CD4-positive, alpha-beta T cell treated with Interferon alpha-2 for 1 hour (primary cell): ENCODE data around the gene TNNC2.
"Not testable (repeated sequence)": the region's sequence is repeated elsewhere in the genome, so short reads cannot be mapped to it uniquely, and the experiment has no call there.

Source experiments
- DNase-seq, 2 donors: peaks; one replicate each; pipeline ENCODE4 v3.0.0-alpha.2; 2020 to 2022

TNNC2 gene

GRCh38 chr20:45848421-45848820 lies 21.3 kb upstream of the TNNC2 start:
- no peak for DNase-seq

- DNase-seq = no peak
These were observed 18.3 kb upstream of the TNNC2 start for GRCh38 chr20:45845452-45845851.

GRCh38 chr20:45843506-45843905 lies 16.4 kb upstream of the TNNC2 start:
- DNase-seq = no peak

GRCh38 chr20:45842169-45842812 lies 15.2 kb upstream of the TNNC2 start:
- peak in 1 of 2 donors; percentile 10 for DNase-seq

- DNase-seq = no peak
These were observed 14.5 kb upstream of the TNNC2 start for GRCh38 chr20:45841407-45842129.

GRCh38 chr20:45840700-45841198 lies 13.6 kb upstream of the TNNC2 start:
- DNase-seq = no peak

- no peak for DNase-seq
These were observed 9.7 kb upstream of the TNNC2 start for GRCh38 chr20:45836841-45837240.

- no peak for DNase-seq
These were observed 8.7 kb upstream of the TNNC2 start for GRCh38 chr20:45835825-45836224.

- no peak for DNase-seq
These were observed 8.2 kb upstream of the TNNC2 start for GRCh38 chr20:45835329-45835765.

GRCh38 chr20:45834797-45835161 lies 7.7 kb upstream of the TNNC2 start:
- no peak for DNase-seq

GRCh38 chr20:45833883-45834796 lies 7.0 kb upstream of the TNNC2 start:
- peak; percentile 40 to 57 for DNase-seq

GRCh38 chr20:45833030-45833882 lies 6.1 kb upstream of the TNNC2 start, which contains the start of gene SNX21:
Gene SNX21 (plus strand): TSS chr20:45833799. CDS start chr20:45833920, 121 bp downstream.
- DNase-seq = peak in 1 of 2 donors; percentile 22

- no peak for DNase-seq
These were observed 5.5 kb upstream of the TNNC2 start for GRCh38 chr20:45832619-45833018.

GRCh38 chr20:45829673-45830106 lies 2.6 kb upstream of the TNNC2 start:
- not testable (repeated sequence) for DNase-seq

GRCh38 chr20:45828589-45828988 lies 1.5 kb upstream of the TNNC2 start:
- no peak for DNase-seq

GRCh38 chr20:45827712-45828111 lies 600 bp upstream of the TNNC2 start:
- DNase-seq = no peak

GRCh38 chr20:45826381-45827019 lies 612 bp downstream of the TNNC2 start:
- no peak for DNase-seq

GRCh38 chr20:45823949-45824835 lies 2.9 kb downstream of the TNNC2 start:
- peak; percentile 48 to 59 for DNase-seq

- DNase-seq = no peak
These were observed 4.3 kb downstream of the TNNC2 start for GRCh38 chr20:45822857-45823256.

- no peak for DNase-seq
These were observed 5.2 kb downstream of the TNNC2 start for GRCh38 chr20:45821947-45822346.

GRCh38 chr20:45819466-45819865 lies 7.6 kb downstream of the TNNC2 start:
- no peak for DNase-seq
